Duodenal mucosa (tissue), 2 donors: Measurements from ENCODE around the gene COL4A4.

Experiments used
- H3K27ac ChIP-seq: one replicate; pipeline ENCODE4 v1.7.0; 2013; ENCODE audit warnings: low read depth, low read length
- H3K27me3 ChIP-seq, 2 donors: one replicate each; pipeline ENCODE4 v1.7.0; 2013; ENCODE audit warnings: low read length in 2 of 2, control low read depth in 1 of 2; ENCODE audit not compliant: insufficient read depth in 2 of 2, control insufficient read depth in 1 of 2
- H3K36me3 ChIP-seq, 2 donors: one replicate each; pipeline ENCODE4 v1.7.0; 2013; ENCODE audit warnings: low read length in 2 of 2, control low read depth in 1 of 2; ENCODE audit not compliant: insufficient read depth in 2 of 2, control insufficient read depth in 1 of 2
- H3K4me1 ChIP-seq, 2 donors: one replicate each; pipeline ENCODE4 v1.7.0; 2013; ENCODE audit warnings: low read length in 2 of 2, control low read depth in 1 of 2; ENCODE audit not compliant: insufficient read depth in 2 of 2, control insufficient read depth in 1 of 2
- H3K4me3 ChIP-seq, 2 donors: one replicate each; pipeline ENCODE4 v1.7.0; 2013; ENCODE audit warnings: low read length in 2 of 2, low read depth in 1 of 2
- H3K9ac ChIP-seq, 2 donors: one replicate each; pipeline ENCODE4 v1.7.0; 2013; ENCODE audit warnings: low read length in 2 of 2, low read depth in 1 of 2
- H3K9me3 ChIP-seq, 2 donors: one replicate each; pipeline ENCODE4 v1.7.0; 2013; ENCODE audit warnings: low read length in 2 of 2, control low read depth in 1 of 2; ENCODE audit not compliant: control insufficient read depth in 1 of 2

Gene COL4A4

DNA sequence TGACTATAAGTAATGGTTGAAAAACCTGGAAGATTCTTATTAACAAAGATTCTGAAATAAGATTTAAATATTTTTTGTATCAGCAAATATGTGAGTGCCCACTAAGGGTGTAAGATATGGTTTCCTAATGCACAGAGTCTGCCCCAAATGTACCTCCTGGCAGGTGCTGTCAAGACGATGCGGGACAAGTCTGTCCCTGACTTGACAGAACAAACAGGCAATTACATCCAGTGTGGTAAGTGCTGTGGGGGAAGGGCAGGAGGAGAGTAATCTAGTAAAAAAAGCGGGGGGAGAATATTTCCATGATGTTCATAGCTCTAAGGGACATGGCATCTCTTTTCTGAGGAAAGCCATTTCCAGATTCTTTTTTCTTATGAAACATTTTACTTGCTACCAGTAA lies 127.5 kb downstream of the COL4A4 start:
- Histone ChIP-seq H3K27ac (no peak overlapping the region), H3K4me3 (no peak overlapping the region), H3K36me3 (no peaks in the 10 kb centered on the region), H3K27me3 (no peaks in the 10 kb centered on the region), H3K4me1 (no peaks in the 10 kb centered on the region), H3K9ac (no peak overlapping the region), H3K9me3 (no peaks in the 10 kb centered on the region)

DNA sequence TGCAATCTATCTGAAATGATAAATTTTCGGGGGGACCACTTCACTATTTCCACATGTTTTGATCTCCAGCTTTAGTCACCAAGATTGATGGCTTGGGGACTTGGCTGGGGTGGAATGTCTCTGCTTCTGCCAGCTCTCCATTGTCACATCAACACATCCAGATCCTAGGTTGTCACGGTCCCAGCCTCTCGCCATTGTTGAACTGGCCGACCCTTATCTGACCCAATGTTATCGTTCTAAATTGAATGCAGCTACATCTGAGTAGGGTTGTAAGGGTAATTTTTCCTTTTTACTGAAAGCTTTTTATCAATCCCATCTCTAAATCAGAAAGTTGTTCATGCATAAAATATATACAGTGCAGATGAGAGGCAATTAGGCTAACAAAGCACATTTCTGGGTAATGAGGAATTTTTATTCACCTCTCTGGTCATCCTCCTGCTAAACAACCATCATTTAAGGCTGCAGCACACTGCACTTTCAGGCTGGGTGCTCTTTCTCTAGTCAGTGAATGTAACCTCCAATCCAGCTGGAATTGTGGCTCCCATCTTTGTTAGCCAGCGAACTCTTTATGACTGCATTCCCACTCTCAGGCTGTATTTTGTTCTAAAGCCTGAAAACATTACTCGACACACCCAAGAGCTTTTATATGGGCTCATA lies 128.2 kb downstream of the COL4A4 start:
- Histone ChIP-seq H3K9ac (no peak overlapping the region), H3K9me3 (no peaks in the 10 kb centered on the region), H3K27ac (no peak overlapping the region)

DNA sequence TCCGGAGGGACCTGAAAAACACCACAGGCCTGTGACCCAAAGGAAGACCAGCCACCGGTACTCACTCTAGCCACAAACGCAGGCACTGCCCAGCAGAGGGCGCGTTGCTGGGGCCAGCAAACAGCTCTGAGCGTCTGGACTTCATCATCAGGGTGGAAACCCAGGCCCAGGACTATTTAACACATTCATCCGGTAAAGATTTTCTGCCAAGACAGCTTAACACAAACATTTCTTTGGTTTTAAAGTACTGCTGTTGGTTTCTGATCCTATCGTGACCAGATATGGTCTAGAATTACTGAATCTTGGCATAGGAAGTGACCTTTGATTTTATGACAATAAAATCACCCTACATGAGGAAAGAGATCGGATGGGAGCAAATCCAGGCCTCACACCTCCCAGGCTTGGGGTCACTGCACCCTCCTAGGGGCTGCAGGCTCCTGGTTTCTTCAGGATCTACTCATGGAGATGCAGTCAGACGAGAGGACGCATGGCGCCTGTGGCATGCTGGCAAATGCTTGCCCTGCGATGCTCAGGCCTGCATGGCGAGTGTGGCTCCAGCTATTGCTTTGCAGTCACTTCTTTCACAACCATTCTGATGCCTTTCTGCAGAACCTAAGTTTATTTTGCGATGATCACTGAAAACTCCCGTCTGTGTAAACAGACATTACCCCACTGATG lies 130.4 kb downstream of the COL4A4 start:
- no peaks in the 10 kb centered on the region for H3K9me3 ChIP-seq
- H3K4me3 ChIP-seq: no peak overlapping the region
- H3K9ac ChIP-seq: no peak overlapping the region
- H3K4me1 ChIP-seq: no peaks in the 10 kb centered on the region
- H3K27me3 ChIP-seq: no peaks in the 10 kb centered on the region
- no peaks in the 10 kb centered on the region for H3K36me3 ChIP-seq
- H3K27ac ChIP-seq: no peak overlapping the region

More for the DNA sequence above, 128.2 kb downstream of the COL4A4 start:
- H3K4me1 ChIP-seq: no peaks in the 10 kb centered on the region
- no peaks in the 10 kb centered on the region for H3K36me3 ChIP-seq
- H3K27me3 ChIP-seq: no peaks in the 10 kb centered on the region
- no peak overlapping the region for H3K4me3 ChIP-seq

DNA sequence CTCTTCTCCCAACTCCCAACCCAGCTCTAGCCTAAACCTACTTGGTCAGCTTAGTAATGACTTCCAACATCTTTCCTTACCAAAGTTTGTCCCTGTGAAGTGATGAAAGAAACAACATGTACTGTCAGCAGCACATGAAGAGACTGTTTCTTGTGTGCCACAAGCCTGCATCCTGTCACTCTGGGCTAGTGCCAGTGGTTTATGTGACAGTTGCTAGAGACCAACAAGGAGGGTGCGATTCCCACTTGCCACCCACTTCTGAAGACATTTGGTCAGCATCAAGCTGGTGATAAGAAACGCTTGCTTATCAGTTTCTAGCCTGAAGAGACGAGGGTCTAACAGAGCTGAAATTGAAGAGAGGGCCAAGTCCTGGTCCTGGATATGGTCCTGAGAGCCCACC lies 132.6 kb downstream of the COL4A4 start:
- Histone ChIP-seq H3K27me3 (no peaks in the 10 kb centered on the region), H3K9me3 (no peaks in the 10 kb centered on the region), H3K9ac (no peak overlapping the region), H3K27ac (no peak overlapping the region), H3K36me3 (no peaks in the 10 kb centered on the region), H3K4me1 (no peaks in the 10 kb centered on the region), H3K4me3 (no peak overlapping the region)

DNA sequence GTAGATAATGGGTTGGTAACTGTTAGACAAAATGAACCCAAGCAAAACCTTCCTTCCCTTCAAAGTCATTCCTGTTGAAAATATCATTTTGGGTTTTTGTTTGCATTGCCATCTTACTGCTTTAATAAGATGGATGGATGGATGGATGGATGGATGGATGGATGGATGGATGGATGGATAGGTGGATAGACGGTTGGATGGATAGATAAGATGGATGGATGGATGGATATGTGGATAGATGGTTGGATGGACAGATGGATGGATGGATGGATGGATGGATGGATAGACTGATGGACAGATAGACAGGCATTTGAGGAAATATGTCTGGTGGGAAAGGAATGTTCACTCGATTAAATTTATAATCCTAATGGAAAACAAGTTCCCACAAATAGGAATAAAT lies 133.2 kb downstream of the COL4A4 start:
- Histone ChIP-seq H3K27me3 (no peaks in the 10 kb centered on the region), H3K4me1 (no peaks in the 10 kb centered on the region), H3K36me3 (no peaks in the 10 kb centered on the region), H3K4me3 (no peak overlapping the region), H3K9ac (no peak overlapping the region), H3K27ac (no peak overlapping the region), H3K9me3 (no peaks in the 10 kb centered on the region)

DNA sequence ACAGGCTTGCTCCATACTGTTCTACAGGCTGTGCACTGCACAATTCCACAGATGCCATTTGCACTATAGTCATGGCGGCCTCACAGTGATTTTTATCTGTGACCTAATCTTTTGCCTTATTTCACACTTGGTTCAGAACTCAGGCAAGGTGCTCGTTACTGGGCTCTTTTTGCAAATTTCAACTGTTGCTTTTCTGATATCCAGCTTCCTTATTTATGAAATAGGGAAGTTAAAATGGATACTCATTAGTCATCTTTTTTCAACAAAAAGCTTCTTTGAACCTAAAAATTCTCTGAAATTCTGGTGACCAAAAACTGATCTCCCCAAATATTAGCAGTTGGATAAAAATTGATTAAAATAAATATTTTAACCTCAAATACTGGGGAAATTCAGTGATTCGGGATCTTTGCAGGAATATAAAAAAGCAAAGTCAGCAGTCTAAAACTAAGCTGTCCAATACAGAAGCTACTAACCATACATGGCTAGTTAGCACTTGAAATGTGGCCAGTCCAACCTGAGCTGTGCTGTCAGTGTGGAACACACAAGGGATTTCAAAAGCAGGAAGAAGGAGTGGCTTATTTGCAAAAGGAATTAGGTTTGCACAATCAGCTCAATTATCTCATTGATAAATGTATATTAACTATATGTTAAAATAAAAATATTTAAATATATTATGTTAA lies 134.4 kb downstream of the COL4A4 start:
- Histone ChIP-seq H3K36me3 (no peaks in the 10 kb centered on the region), H3K9me3 (no peaks in the 10 kb centered on the region), H3K4me3 (no peak overlapping the region), H3K9ac (no peak overlapping the region), H3K27me3 (no peaks in the 10 kb centered on the region), H3K4me1 (no peaks in the 10 kb centered on the region), H3K27ac (no peak overlapping the region)

DNA sequence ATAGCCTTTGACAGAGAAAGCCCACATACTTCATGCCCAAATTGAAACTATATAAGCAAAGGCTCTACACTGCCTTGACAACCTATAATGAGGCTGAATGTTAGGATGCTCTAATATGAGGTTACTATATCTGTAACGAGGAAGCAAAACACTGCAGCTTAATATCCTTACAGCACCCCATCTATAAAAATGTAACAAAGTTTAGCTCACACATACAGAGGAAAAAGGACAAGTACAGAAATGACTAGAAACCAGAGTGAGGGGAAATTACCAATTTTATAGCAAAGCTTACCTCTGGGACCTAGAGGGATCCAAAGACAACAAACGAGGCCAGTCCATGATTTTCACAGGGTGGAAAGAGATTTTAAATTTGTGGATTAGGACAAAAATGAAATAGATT lies 138.5 kb downstream of the COL4A4 start:
- no peak overlapping the region for H3K9ac ChIP-seq
- H3K4me3 ChIP-seq: no peak overlapping the region
- no peaks in the 10 kb centered on the region for H3K36me3 ChIP-seq
- H3K27me3 ChIP-seq: no peaks in the 10 kb centered on the region
- H3K9me3 ChIP-seq: no peaks in the 10 kb centered on the region
- H3K27ac ChIP-seq: no peak overlapping the region
- no peaks in the 10 kb centered on the region for H3K4me1 ChIP-seq

DNA sequence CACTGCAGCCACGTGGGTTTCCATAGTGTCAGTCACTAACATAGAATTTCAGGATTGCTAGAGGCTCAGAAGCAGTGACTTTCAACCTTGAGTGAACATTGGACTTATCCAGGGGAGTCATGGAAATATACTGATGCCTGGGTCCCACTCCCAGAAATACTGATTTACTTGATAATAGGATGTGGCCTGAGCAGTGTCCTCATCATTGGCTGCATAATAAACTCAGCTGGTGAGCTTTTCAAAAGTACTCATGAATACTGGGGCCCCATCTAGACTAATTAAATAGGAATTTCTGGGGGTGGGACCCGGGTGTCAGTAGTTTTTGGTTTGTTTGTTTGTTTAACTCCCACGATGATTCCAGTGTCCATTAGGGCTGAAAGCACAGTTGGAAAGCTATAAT lies 141.4 kb downstream of the COL4A4 start:
- H3K27ac ChIP-seq: no peak overlapping the region
- no peaks in the 10 kb centered on the region for H3K36me3 ChIP-seq
- no peaks in the 10 kb centered on the region for H3K4me1 ChIP-seq
- H3K9me3 ChIP-seq: no peaks in the 10 kb centered on the region
- no peak overlapping the region for H3K4me3 ChIP-seq
- H3K27me3 ChIP-seq: no peaks in the 10 kb centered on the region
- no peak overlapping the region for H3K9ac ChIP-seq

DNA sequence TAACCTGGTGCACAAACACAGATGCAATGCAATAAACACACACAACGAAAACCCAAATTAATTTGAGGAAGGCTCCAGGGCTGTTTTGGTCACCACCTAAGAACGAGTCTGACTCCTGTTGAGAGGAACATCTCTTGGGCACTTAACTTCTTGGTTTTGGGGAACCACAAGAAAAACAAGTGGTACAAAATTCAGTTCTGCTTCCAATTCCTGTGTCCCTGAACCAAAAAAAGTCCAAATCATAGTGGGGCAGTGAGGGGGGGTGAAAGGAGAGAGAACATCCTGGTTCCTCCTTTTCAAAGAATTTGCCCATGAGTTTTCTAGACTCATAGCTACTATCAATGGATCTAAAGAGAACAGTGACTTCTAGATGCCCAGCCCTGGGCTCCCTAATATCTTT lies 143.6 kb downstream of the COL4A4 start:
- H3K4me3 ChIP-seq: no peak overlapping the region
- no peaks in the 10 kb centered on the region for H3K4me1 ChIP-seq

DNA sequence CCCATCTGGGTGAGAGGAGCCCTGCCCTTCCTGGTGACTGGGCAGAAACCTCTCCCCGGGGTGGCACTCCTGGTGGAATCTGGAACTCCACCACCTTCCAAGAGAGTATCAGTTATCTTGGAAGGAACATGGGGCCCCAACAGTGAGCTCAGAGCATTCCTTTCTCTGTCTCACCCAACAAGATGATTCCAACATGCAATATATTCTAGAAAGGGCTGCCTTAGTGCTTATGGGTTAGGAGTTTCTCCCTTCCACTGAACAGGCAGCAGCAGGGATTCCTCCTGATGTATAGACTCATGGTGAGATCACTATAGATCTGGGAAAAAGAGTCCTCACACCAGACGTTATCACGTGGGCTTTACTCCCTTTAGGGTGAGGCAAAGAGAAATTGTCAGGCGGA lies 147.1 kb downstream of the COL4A4 start:
- Histone ChIP-seq H3K4me3 (no peak overlapping the region), H3K27me3 (no peaks in the 10 kb centered on the region), H3K9me3 (no peaks in the 10 kb centered on the region), H3K4me1 (no peaks in the 10 kb centered on the region), H3K36me3 (no peaks in the 10 kb centered on the region), H3K27ac (no peak overlapping the region), H3K9ac (no peak overlapping the region)

More for the DNA sequence above, 143.6 kb downstream of the COL4A4 start:
- H3K9ac ChIP-seq: no peak overlapping the region
- H3K36me3 ChIP-seq: no peaks in the 10 kb centered on the region
- H3K9me3 ChIP-seq: no peaks in the 10 kb centered on the region
- no peaks in the 10 kb centered on the region for H3K27me3 ChIP-seq
- H3K27ac ChIP-seq: no peak overlapping the region
